Endothelial cell of umbilical vein (primary cell): ENCODE results near the gene DLK1. TPM values are rescaled to one million over a fixed set of nuclear protein-coding genes. Genes with fewer than 3 reads are reported as not detected.

Experiments used
- BruUV-seq: library from RNA; stranded (reverse); fragments of 400-500 nt; replicated peaks from 2 replicates; lab custom pipeline; 2021; lab: Mats Ljungman, UMichigan
- CTCF ChIA-PET: fragments of 300-600, 350-600 bp; sonication (Branson Sonifier 250); formaldehyde crosslinking; loops from one replicate; lab custom pipeline; 2021; ENCODE audit warnings: antibody characterized with exemption, inconsistent platforms; lab: Charles Lee
- POLR2A ChIA-PET: fragments of 300-600, 350-600 bp; sonication (Branson Sonifier 250); formaldehyde crosslinking; loops from one replicate; lab custom pipeline; 2021; ENCODE audit warnings: antibody characterized with exemption, inconsistent platforms; lab: Charles Lee
- DNase-seq: peaks from one replicate; pipeline ENCODE4 v3.0.0-alpha.2; 2011; ENCODE audit warnings: low read depth, low spot score
- FAIRE-seq: peaks from 2 replicates; lab custom pipeline; 2011; peaks lifted over from hg19 to GRCh38; lab: Jason Lieb, UNC
- H2AFZ ChIP-seq: 2 replicates; pipeline ENCODE4 v1.6.0; 2012; ENCODE audit warnings: low read depth, low read length, control low read depth, inconsistent platforms
- H3K27ac ChIP-seq: 2 replicates; pipeline ENCODE4 v1.5.1; 2011; ENCODE audit warnings: low read depth, mild to moderate bottlenecking, control low read depth, low read length, moderate library complexity; ENCODE audit not compliant: insufficient read depth
- H3K27me3 ChIP-seq, 2 experiments: 2 replicates each; pipeline versions ENCODE4 v1.6.0 to v1.6.1; 2011; ENCODE audit warnings: low read length in 2 of 2, mixed read lengths in 1 of 2; ENCODE audit not compliant: control insufficient read depth in 2 of 2, insufficient read depth in 2 of 2
- H3K36me3 ChIP-seq, 2 experiments: 2 replicates in 1 of 2; 3 replicates in 1 of 2; pipeline ENCODE4 v1.5.1; 2011; ENCODE audit warnings: low read length in 2 of 2, mild to moderate bottlenecking in 1 of 2, moderate library complexity in 1 of 2; ENCODE audit not compliant: control insufficient read depth in 2 of 2, insufficient read depth in 2 of 2; ENCODE audit errors: extremely low read depth in 1 of 2
- H3K4me1 ChIP-seq: 3 replicates; pipeline ENCODE4 v1.5.1; 2011; ENCODE audit warnings: mild to moderate bottlenecking, low read length; ENCODE audit not compliant: control insufficient read depth, insufficient read depth; ENCODE audit errors: extremely low read depth
- H3K4me2 ChIP-seq: 2 replicates; pipeline ENCODE4 v1.6.1; 2011; ENCODE audit warnings: low read length, control low read depth, mixed read lengths; ENCODE audit not compliant: insufficient read depth
- H3K4me3 ChIP-seq, 3 experiments: fragments of 200-600 bp in 1 of 3; sonication (generic), shearing (Covaris generic) in 1 of 3; replicated peaks in 1 of 3; 2 replicates each; pipeline ENCODE4 v1.5.1; 2011 to 2016; ENCODE audit warnings: control low read depth in 3 of 3, low read length in 3 of 3, mild to moderate bottlenecking in 2 of 3, inconsistent platforms in 1 of 3, low read depth in 1 of 3, moderate library complexity in 1 of 3; ENCODE audit not compliant: insufficient read depth in 1 of 3
- H3K79me2 ChIP-seq: 2 replicates; pipeline ENCODE4 v1.6.0; 2012; ENCODE audit warnings: low read length, inconsistent platforms; ENCODE audit not compliant: control insufficient read depth, insufficient read depth
- H3K9ac ChIP-seq: replicated peaks from 2 replicates; pipeline ENCODE3; 2011; ENCODE audit warnings: low read length, control low read depth; ENCODE audit not compliant: insufficient read depth; ENCODE audit errors: extremely low read depth
- H3K9me1 ChIP-seq: replicated peaks from 3 replicates; pipeline ENCODE4 v1.6.0; 2011; ENCODE audit warnings: mild to moderate bottlenecking, low read length; ENCODE audit not compliant: control insufficient read depth, insufficient read depth; ENCODE audit errors: extremely low read depth
- H3K9me3 ChIP-seq: replicated peaks from 2 replicates; pipeline ENCODE4 v1.5.1; 2012; ENCODE audit warnings: low read length, inconsistent platforms; ENCODE audit not compliant: control insufficient read depth, insufficient read depth
- H4K20me1 ChIP-seq: replicated peaks from 2 replicates; pipeline ENCODE3; 2011; ENCODE audit warnings: mild to moderate bottlenecking, low read length; ENCODE audit not compliant: control insufficient read depth, insufficient read depth; ENCODE audit errors: extremely low read depth
- CTCF ChIP-seq, 2 donors: IDR thresholded peaks; 1 replicate in 1 of 2; 2 replicates in 1 of 2; pipeline ENCODE4 v1.5.1; 2011; ENCODE audit warnings: low read length in 2 of 2, mild to moderate bottlenecking in 2 of 2, moderate library complexity in 2 of 2, control low read depth in 1 of 2, inconsistent platforms in 1 of 2, low read depth in 1 of 2; ENCODE audit not compliant: insufficient read depth in 1 of 2; ENCODE audit errors: extremely low read depth in 1 of 2
- EZH2 ChIP-seq: IDR thresholded peaks from 2 replicates; pipeline ENCODE4 v1.6.1; 2012; ENCODE audit warnings: borderline replicate concordance, low read depth, mild to moderate bottlenecking, moderate library complexity, low read length, inconsistent platforms; ENCODE audit not compliant: severe bottlenecking
- FOS ChIP-seq: IDR thresholded peaks from 2 replicates; pipeline ENCODE4 v1.6.1; 2011; ENCODE audit warnings: mild to moderate bottlenecking, low read length, moderate library complexity, borderline replicate concordance; ENCODE audit not compliant: insufficient read depth
- GATA2 ChIP-seq: IDR thresholded peaks from 2 replicates; pipeline ENCODE4 v1.7.0; 2011; ENCODE audit warnings: low read depth, mild to moderate bottlenecking, moderate library complexity, mixed read lengths, low read length; ENCODE audit not compliant: insufficient read length, insufficient read depth
- JUN ChIP-seq: IDR thresholded peaks from 2 replicates; pipeline ENCODE4 v1.6.1; 2011; ENCODE audit warnings: borderline replicate concordance, low read depth; ENCODE audit not compliant: insufficient read length, insufficient read depth
- MYC ChIP-seq: IDR thresholded peaks from one replicate; pipeline ENCODE4 v1.6.1; 2011; ENCODE audit warnings: mild to moderate bottlenecking, low read depth, low read length
- POLR2A ChIP-seq: IDR thresholded peaks from 2 replicates; pipeline ENCODE4 v1.6.1; 2012; ENCODE audit warnings: low read depth, mild to moderate bottlenecking, control low read depth, low read length
- POLR2AphosphoS5 ChIP-seq: IDR thresholded peaks from 2 replicates; pipeline ENCODE4 v1.6.1; 2012; ENCODE audit warnings: low read depth, mild to moderate bottlenecking, control low read depth, low read length, moderate library complexity; ENCODE audit not compliant: insufficient read depth
- dilution Hi-C: fragments of 300-500 bp; cut with MboI; formaldehyde crosslinking; loops from one replicate; pipeline ENCODE4 v1.15.0; 2019; ENCODE audit warnings: low sequenced_read_pairs; ENCODE audit not compliant: extremely low pct_ligation_motif_present
- intact Hi-C: fragments of 100-400 bp; cut with micrococcal nuclease; formaldehyde crosslinking; loops from one replicate; pipeline ENCODE4 v1.10.0; 2022
- polyA plus RNA-seq, 4 experiments: library from polyadenylated mRNA; depleted of rRNA in 3 of 4; stranded (reverse) in 3 of 4; unstranded in 1 of 4; fragments of >200 nt; gene quantifications; 2 replicates each; pipeline versions ENCODE4 v1.2.1 to v1.2.3, GENCODE V29; 2011 to 2012; ENCODE audit warnings: missing spikeins in 1 of 4
- total RNA-seq: library from RNA; stranded (reverse); gene quantifications from 2 replicates; pipeline ENCODE4 v1.2.3, GENCODE V29; 2021
- TF ChIP-seq, protein P1 (sequence below): IDR thresholded peaks from 2 replicates; pipeline ENCODE4 v1.6.1; 2011; ENCODE audit not compliant: insufficient read depth, insufficient read length

The DLK1 gene
- total and polyA plus RNA-seq, 2 donors (not counting 3 experiments of a cell fraction or from before 2014, with no cell fraction given) = not detected

GRCh38 chr14:100696590-100696989 is 30.1 kb upstream of the DLK1 start:
- Histone ChIP-seq H3K4me1 (peaks cover 15% of the 10 kb centered on the region), H3K27ac (no peak overlapping the region), H3K4me2 (no peak overlapping the region), H2AFZ (no peak overlapping the region), H4K20me1 (no peaks in the 10 kb centered on the region), H3K27me3 (no peaks in the 10 kb centered on the region), H3K4me3 (no peak overlapping the region), H3K36me3 (no peaks in the 10 kb centered on the region), H3K79me2 (no peaks in the 10 kb centered on the region), H3K9me1 (no peaks in the 10 kb centered on the region), H3K9me3 (no peaks in the 10 kb centered on the region), H3K9ac (no peak overlapping the region)
- no peak for FAIRE-seq
- ChIA-PET CTCF (interaction anchor here (0.7 kb wide), 1 partner anchor 15 kb away, joined by 3 read pairs; no protein-coding TSS in a partner anchor), POLR2A (no interaction called here)
- BruUV-seq = no TSS peak
- TF ChIP-seq MYC = no peak
- TF ChIP-seq GATA2 = no peak
- TF ChIP-seq POLR2A = no peak
- no peak for TF ChIP-seq JUN
- no peak for TF ChIP-seq EZH2
- TF ChIP-seq FOS = no peak
- TF ChIP-seq CTCF (IDR thresholded peaks at IDR 0.05; ENCODE audit: extremely low read depth in 1 of 2, insufficient read depth in 1 of 2, low read depth in 1 of 2, low read length in 2 of 2) = no peak
- no peak for TF ChIP-seq POLR2AphosphoS5
- TF ChIP-seq, protein P1, sequence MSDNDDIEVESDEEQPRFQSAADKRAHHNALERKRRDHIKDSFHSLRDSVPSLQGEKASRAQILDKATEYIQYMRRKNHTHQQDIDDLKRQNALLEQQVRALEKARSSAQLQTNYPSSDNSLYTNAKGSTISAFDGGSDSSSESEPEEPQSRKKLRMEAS = no peak
- DNase-seq = no peak
- intact Hi-C loops (no loop called here), dilution Hi-C loops (no loop called here)
